ENCODE results near the gene NRM.
"Not testable (repeated sequence)": the region's sequence is repeated elsewhere in the genome, so short reads cannot be mapped to it uniquely, and the experiment has no call there.

Gene NRM

GRCh38 chr6:30664994-30665767 lies 25.6 kb downstream of the NRM start:
- no peak for DNase-seq (ENCODE audit: low read depth)
- TF ChIP-seq, protein P1, sequence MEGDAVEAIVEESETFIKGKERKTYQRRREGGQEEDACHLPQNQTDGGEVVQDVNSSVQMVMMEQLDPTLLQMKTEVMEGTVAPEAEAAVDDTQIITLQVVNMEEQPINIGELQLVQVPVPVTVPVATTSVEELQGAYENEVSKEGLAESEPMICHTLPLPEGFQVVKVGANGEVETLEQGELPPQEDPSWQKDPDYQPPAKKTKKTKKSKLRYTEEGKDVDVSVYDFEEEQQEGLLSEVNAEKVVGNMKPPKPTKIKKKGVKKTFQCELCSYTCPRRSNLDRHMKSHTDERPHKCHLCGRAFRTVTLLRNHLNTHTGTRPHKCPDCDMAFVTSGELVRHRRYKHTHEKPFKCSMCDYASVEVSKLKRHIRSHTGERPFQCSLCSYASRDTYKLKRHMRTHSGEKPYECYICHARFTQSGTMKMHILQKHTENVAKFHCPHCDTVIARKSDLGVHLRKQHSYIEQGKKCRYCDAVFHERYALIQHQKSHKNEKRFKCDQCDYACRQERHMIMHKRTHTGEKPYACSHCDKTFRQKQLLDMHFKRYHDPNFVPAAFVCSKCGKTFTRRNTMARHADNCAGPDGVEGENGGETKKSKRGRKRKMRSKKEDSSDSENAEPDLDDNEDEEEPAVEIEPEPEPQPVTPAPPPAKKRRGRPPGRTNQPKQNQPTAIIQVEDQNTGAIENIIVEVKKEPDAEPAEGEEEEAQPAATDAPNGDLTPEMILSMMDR (IDR thresholded peaks at IDR 0.05; ENCODE audit: control insufficient read depth, extremely low read depth, insufficient read depth): no peak
- no peak overlapping the region for H3K4me3 ChIP-seq (ENCODE audit: low read depth, low read length)

GRCh38 chr6:30657922-30658321 lies 32.9 kb downstream of the NRM start:
- not testable (repeated sequence) for H3K4me3 ChIP-seq (ENCODE audit: low read depth, low read length); DNase-seq (ENCODE audit: low read depth)

GRCh38 chr6:30657454-30657853 lies 33.3 kb downstream of the NRM start:
- H3K4me3 ChIP-seq (ENCODE audit: low read depth, low read length): no peak overlapping the region
- TF ChIP-seq, protein P1 (IDR thresholded peaks at IDR 0.05; ENCODE audit: control insufficient read depth, extremely low read depth, insufficient read depth): no peak
- no peak for DNase-seq (ENCODE audit: low read depth)

- TF ChIP-seq, protein P1 (IDR thresholded peaks at IDR 0.05; ENCODE audit: control insufficient read depth, extremely low read depth, insufficient read depth): no peak
- no peak overlapping the region for H3K4me3 ChIP-seq (ENCODE audit: low read depth, low read length)
- DNase-seq (ENCODE audit: low read depth): no peak
Measured at GRCh38 chr6:30656513-30656912, 34.3 kb downstream of the NRM start.

DNA sequence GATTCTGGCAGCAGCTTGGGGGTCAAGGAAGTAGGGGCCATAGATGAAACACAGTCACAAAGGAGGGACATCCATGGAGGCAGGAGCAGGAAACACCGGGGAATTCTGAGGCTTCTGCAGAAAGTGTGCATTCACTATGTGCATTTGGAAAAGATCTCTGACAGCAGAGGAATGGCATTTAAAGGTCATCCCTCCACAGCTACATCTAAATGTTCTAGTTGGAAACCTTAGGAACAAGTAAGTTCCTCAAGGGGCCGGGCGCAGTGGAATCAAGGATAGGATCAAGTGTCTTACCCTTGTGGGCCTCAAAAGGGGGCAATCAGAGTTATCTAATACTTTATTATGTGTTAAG lies 35.1 kb downstream of the NRM start:
- TF ChIP-seq, protein P1 (IDR thresholded peaks at IDR 0.05; ENCODE audit: control insufficient read depth, extremely low read depth, insufficient read depth): no peak
- no peak overlapping the region for H3K4me3 ChIP-seq (ENCODE audit: low read depth, low read length)
- DNase-seq (ENCODE audit: low read depth): no peak

DNA sequence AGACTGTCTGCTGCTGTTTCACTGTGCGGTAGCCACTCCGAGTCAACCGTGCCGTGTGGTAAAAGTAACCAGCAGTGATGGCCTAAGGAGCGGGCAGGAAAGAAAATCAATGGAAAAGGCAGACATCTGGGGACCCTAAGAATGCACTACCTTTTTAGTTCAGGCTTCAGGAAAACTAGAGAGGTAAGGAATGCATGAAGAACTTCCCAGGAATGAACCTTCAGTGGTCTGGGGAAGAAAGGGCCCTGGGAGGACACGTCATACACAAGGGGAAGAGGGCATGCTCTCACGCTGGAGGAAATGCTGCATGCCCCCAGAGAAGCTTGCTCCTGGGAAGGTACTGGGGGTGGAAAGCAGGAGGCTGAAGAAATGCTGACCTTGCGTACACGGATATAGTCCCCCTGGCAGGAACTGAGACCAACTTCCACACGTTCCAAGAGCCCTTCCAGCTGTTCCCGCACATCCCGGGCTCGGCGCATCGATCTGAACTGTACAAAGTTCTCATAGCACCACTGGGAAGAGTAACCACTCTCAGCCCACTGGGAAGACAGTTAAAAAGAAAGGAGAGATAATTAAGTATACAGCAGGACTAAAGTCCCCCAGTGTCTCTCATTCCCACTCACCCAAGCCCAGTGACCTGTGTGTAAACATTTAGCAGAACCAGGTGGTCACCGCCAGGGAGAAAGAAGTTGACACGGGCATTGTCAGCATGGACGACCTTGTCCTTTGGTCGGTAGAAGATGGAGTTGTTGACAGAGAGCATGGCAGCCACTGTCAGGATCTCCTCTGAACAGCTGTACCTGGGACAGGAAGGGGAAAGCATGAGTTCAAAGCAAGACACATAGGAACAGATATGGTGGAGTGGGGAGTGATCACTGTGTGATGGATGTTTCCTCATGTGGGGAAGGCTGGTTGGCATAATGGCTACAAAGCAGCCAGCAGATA lies 35.7 kb downstream of the NRM start:
- DNase-seq (ENCODE audit: low read depth): no peak

GRCh38 chr6:30651143-30651542 lies 39.6 kb downstream of the NRM start:
- DNase-seq (ENCODE audit: low read depth): no peak
- TF ChIP-seq, protein P1 (IDR thresholded peaks at IDR 0.05; ENCODE audit: control insufficient read depth, extremely low read depth, insufficient read depth): no peak
- no peak overlapping the region for H3K4me3 ChIP-seq (ENCODE audit: low read depth, low read length)

More for the DNA sequence above, 35.7 kb downstream of the NRM start:
- H3K4me3 ChIP-seq (ENCODE audit: low read depth, low read length): no peak overlapping the region
- TF ChIP-seq, protein P1 (IDR thresholded peaks at IDR 0.05; ENCODE audit: control insufficient read depth, extremely low read depth, insufficient read depth): no peak
